ENCODE measurements around the gene KCNQ1. TPM values are rescaled to one million over a fixed set of nuclear protein-coding genes. Genes with fewer than 3 reads are reported as not detected.

The KCNQ1 gene
- polyA plus RNA-seq, 1 of the 3 experiments (the other 2 are of a cell fraction) = 0.05 TPM

DNA sequence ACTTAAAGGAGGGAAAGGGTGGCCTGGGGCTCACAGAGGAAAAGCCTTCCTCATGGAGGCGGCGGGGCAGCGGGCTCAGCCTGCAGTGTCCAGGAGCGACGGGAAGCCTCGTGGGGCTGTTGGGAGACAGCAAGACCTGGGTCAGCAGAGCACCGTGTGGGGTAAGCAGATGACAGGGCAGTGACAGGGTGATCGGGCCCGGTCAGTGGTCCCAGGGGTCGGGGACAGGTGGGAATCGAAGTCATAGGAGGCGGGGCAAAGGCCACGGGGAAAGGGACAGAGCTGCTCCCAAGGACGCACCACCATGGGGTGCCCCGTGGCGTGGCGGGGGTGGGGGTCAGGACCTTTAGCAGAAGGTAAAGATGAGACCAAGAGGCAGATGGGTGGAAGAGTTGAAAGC, 390.9 kb downstream of the KCNQ1 start:
- POLR2A ChIA-PET = no interaction called here
- no peak for TF ChIP-seq TCF12 (IDR thresholded peaks at IDR 0.05)
- no peak for TF ChIP-seq FOSL2 (IDR thresholded peaks at IDR 0.05; ENCODE audit: borderline replicate concordance, low read depth)
- no peak for TF ChIP-seq EP300 (IDR thresholded peaks at IDR 0.05; ENCODE audit: borderline replicate concordance in 1 of 2, low read depth in 1 of 2, low read length in 1 of 2)
- TF ChIP-seq, protein P1, sequence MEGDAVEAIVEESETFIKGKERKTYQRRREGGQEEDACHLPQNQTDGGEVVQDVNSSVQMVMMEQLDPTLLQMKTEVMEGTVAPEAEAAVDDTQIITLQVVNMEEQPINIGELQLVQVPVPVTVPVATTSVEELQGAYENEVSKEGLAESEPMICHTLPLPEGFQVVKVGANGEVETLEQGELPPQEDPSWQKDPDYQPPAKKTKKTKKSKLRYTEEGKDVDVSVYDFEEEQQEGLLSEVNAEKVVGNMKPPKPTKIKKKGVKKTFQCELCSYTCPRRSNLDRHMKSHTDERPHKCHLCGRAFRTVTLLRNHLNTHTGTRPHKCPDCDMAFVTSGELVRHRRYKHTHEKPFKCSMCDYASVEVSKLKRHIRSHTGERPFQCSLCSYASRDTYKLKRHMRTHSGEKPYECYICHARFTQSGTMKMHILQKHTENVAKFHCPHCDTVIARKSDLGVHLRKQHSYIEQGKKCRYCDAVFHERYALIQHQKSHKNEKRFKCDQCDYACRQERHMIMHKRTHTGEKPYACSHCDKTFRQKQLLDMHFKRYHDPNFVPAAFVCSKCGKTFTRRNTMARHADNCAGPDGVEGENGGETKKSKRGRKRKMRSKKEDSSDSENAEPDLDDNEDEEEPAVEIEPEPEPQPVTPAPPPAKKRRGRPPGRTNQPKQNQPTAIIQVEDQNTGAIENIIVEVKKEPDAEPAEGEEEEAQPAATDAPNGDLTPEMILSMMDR (IDR thresholded peaks at IDR 0.05) = no peak
- no peak for TF ChIP-seq GATA2 (CRISPR knock-in tag; IDR thresholded peaks at IDR 0.05)
- TF ChIP-seq NFIC (IDR thresholded peaks at IDR 0.05; ENCODE audit: borderline replicate concordance) = no peak
- TF ChIP-seq MXI1 (IDR thresholded peaks at IDR 0.05; ENCODE audit: low read depth, low read length) = no peak
- TF ChIP-seq, protein P2, sequence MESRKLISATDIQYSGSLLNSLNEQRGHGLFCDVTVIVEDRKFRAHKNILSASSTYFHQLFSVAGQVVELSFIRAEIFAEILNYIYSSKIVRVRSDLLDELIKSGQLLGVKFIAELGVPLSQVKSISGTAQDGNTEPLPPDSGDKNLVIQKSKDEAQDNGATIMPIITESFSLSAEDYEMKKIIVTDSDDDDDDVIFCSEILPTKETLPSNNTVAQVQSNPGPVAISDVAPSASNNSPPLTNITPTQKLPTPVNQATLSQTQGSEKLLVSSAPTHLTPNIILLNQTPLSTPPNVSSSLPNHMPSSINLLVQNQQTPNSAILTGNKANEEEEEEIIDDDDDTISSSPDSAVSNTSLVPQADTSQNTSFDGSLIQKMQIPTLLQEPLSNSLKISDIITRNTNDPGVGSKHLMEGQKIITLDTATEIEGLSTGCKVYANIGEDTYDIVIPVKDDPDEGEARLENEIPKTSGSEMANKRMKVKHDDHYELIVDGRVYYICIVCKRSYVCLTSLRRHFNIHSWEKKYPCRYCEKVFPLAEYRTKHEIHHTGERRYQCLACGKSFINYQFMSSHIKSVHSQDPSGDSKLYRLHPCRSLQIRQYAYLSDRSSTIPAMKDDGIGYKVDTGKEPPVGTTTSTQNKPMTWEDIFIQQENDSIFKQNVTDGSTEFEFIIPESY (IDR thresholded peaks at IDR 0.05; ENCODE audit: borderline replicate concordance, low read depth) = no peak
- no peak for TF ChIP-seq JUND (IDR thresholded peaks at IDR 0.05)
- no peak for TF ChIP-seq POLR2AphosphoS5 (IDR thresholded peaks at IDR 0.05; ENCODE audit: low read depth, low read length)
- no peak for TF ChIP-seq RXRA (IDR thresholded peaks at IDR 0.05; ENCODE audit: borderline replicate concordance, low read depth)
- no peak for TF ChIP-seq SIN3A (IDR thresholded peaks at IDR 0.05; ENCODE audit: borderline replicate concordance, low read depth, low read length)
- TF ChIP-seq SMC3 (IDR thresholded peaks at IDR 0.05; ENCODE audit: low read depth, low read length) = no peak
- TF ChIP-seq CHD2 (IDR thresholded peaks at IDR 0.05; ENCODE audit: low read length, partially characterized antibody) = no peak
- no peak for TF ChIP-seq EZH2phosphoT487 (IDR thresholded peaks at IDR 0.05; ENCODE audit: borderline replicate concordance, low read depth)
- TF ChIP-seq RFX5 (IDR thresholded peaks at IDR 0.05; ENCODE audit: low read length) = no peak
- TF ChIP-seq GABPA (IDR thresholded peaks at IDR 0.05; ENCODE audit: low read depth) = no peak
- TF ChIP-seq, protein P3, sequence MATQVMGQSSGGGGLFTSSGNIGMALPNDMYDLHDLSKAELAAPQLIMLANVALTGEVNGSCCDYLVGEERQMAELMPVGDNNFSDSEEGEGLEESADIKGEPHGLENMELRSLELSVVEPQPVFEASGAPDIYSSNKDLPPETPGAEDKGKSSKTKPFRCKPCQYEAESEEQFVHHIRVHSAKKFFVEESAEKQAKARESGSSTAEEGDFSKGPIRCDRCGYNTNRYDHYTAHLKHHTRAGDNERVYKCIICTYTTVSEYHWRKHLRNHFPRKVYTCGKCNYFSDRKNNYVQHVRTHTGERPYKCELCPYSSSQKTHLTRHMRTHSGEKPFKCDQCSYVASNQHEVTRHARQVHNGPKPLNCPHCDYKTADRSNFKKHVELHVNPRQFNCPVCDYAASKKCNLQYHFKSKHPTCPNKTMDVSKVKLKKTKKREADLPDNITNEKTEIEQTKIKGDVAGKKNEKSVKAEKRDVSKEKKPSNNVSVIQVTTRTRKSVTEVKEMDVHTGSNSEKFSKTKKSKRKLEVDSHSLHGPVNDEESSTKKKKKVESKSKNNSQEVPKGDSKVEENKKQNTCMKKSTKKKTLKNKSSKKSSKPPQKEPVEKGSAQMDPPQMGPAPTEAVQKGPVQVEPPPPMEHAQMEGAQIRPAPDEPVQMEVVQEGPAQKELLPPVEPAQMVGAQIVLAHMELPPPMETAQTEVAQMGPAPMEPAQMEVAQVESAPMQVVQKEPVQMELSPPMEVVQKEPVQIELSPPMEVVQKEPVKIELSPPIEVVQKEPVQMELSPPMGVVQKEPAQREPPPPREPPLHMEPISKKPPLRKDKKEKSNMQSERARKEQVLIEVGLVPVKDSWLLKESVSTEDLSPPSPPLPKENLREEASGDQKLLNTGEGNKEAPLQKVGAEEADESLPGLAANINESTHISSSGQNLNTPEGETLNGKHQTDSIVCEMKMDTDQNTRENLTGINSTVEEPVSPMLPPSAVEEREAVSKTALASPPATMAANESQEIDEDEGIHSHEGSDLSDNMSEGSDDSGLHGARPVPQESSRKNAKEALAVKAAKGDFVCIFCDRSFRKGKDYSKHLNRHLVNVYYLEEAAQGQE (IDR thresholded peaks at IDR 0.05; ENCODE audit: low read depth, low read length) = no peak

More for the DNA sequence above, 390.9 kb downstream of the KCNQ1 start:
- H3K9me3 ChIP-seq = no peaks in the 10 kb centered on the region
- H3K4me3 ChIP-seq (ENCODE audit: low read depth in 2 of 2, low read length in 1 of 2) = no peak overlapping the region
- no peaks in the 10 kb centered on the region for H3K9me2 ChIP-seq
- H2AFZ ChIP-seq (ENCODE audit: low read depth) = no peak overlapping the region
- no peaks in the 10 kb centered on the region for H4K20me1 ChIP-seq (ENCODE audit: insufficient read depth)
- H3K27ac ChIP-seq (ENCODE audit: low read depth in 2 of 2, low read length in 1 of 2) = no peak overlapping the region
- no peak overlapping the region for H3K4me2 ChIP-seq
- no peaks in the 10 kb centered on the region for H3K36me3 ChIP-seq (replicated peaks in 1 of 2; ENCODE audit: control insufficient read depth in 1 of 2, insufficient read depth in 2 of 2, low read length in 1 of 2)
- 72% methylated on average over 17 of the region's 17 CpGs for WGBS (ENCODE audit: low lambda C conversion rate)
- H3K4me1 ChIP-seq (ENCODE audit: control insufficient read depth in 1 of 2, insufficient read depth in 2 of 2, low read depth in 1 of 2, low read length in 1 of 2) = peaks cover 0 to 38% of the 10 kb centered on the region in 2 experiments; a peak in 1 of 4 replicates
- H3K79me2 ChIP-seq (ENCODE audit: insufficient read depth) = no peaks in the 10 kb centered on the region
- H3K27me3 ChIP-seq (ENCODE audit: insufficient read depth) = no peaks in the 10 kb centered on the region
- CTCF ChIA-PET = interaction anchor here (1.9 kb wide), 1 partner anchor 303 kb away, joined by 6 read pairs; no protein-coding TSS in a partner anchor
- no peak overlapping the region for H3K9ac ChIP-seq
- H3F3A ChIP-seq (replicated peaks; ENCODE audit: insufficient read depth) = no peaks in the 10 kb centered on the region
- DNase-seq = no peak

Measured in SK-N-SH (cell line).